K562 (cell line): ENCODE data around the gene LUC7L. TPM values are rescaled to one million over a fixed set of nuclear protein-coding genes. Genes with fewer than 3 reads are reported as not detected.
A peak's percentile ranks its signal among the peaks of the same experiment; 100 is the strongest.

Source experiments
- BCOR ChIP-seq: fragments of 450-650 bp; IDR thresholded peaks from 2 replicates; pipeline ENCODE4 v1.6.1; 2016
- FOXA1 ChIP-seq: fragments of 450-650 bp; IDR thresholded peaks from 2 replicates; pipeline ENCODE4 v1.6.1; 2016; ENCODE audit warnings: mild to moderate bottlenecking, borderline replicate concordance
- IRF2 ChIP-seq: sonication (generic); formaldehyde crosslinking; IDR thresholded peaks from 2 replicates; pipeline ENCODE4 v1.8.1; 2022; ENCODE audit warnings: mild to moderate bottlenecking, missing genetic modification reagents
- MEF2A ChIP-seq: IDR thresholded peaks from 2 replicates; pipeline ENCODE4 v1.6.1; 2011; ENCODE audit warnings: low read depth, mild to moderate bottlenecking, low read length, moderate library complexity; ENCODE audit not compliant: control insufficient read depth
- NCOA6 ChIP-seq: fragments of 450-650 bp; IDR thresholded peaks from 2 replicates; pipeline ENCODE4 v1.6.1; 2017; ENCODE audit warnings: mild to moderate bottlenecking
- PRDM10 ChIP-seq: fragments of 450-650 bp; IDR thresholded peaks from 2 replicates; pipeline ENCODE4 v1.6.1; 2018; ENCODE audit not compliant: partially characterized antibody
- REST ChIP-seq, 2 experiments: fragments of 450-650 bp; formaldehyde crosslinking in 1 of 2; IDR thresholded peaks; 2 replicates each; pipeline versions ENCODE4 v1.4.0 to v1.6.1; 2014 to 2020; ENCODE audit warnings: mild to moderate bottlenecking in 2 of 2, borderline replicate concordance in 1 of 2, low read depth in 1 of 2
- RHOXF2B ChIP-seq: fragments of 250-450 bp; sonication (Bioruptor Pico); conservative IDR thresholded peaks from 2 replicates; pipeline ENCODE4 v1.5.1; 2021
- ZBED1 ChIP-seq: IDR thresholded peaks from 2 replicates; pipeline ENCODE4 v1.6.1; 2014
- ZBTB34 ChIP-seq: fragments of 250-450 bp; sonication (Bioruptor Pico); IDR thresholded peaks from 2 replicates; pipeline ENCODE4 v1.8.0; 2021; ENCODE audit warnings: mild to moderate bottlenecking, moderate library complexity
- ZFP91 ChIP-seq: sonication (generic); formaldehyde crosslinking; IDR thresholded peaks from 2 replicates; pipeline ENCODE4 v1.8.0; 2022; ENCODE audit warnings: mild to moderate bottlenecking, missing genetic modification reagents
- polyA plus RNA-seq, 8 experiments: library from polyadenylated mRNA; depleted of rRNA in 4 of 8; stranded (reverse) in 5 of 8; unstranded in 3 of 8; fragments of >200 nt; fragmentation: Nextera tagmentation in 2 of 8; fragmentation: Illumina TruSeq in 1 of 8; extraction: Ambion mirVana in 2 of 8; extraction: Trizol in 1 of 8; gene quantifications; 2 replicates each; pipeline versions ENCODE4 v1.2.1 to v1.2.3, GENCODE V29; 2011 to 2014; ENCODE audit warnings: inconsistent platforms in 1 of 8, missing spikeins in 1 of 8
- total RNA-seq, 7 experiments: library from RNA; depleted of rRNA in 6 of 7; stranded (reverse); fragments of >200 nt in 6 of 7; fragmentation: Illumina TruSeq in 2 of 7; extraction: Trizol in 2 of 7; gene quantifications; 2 replicates each; pipeline versions ENCODE4 v1.2.1 to v1.2.3, GENCODE V29; 2011 to 2021; ENCODE audit warnings: low replicate concordance in 1 of 7

LUC7L gene
- total and polyA plus RNA-seq, 9 of the 15 experiments (the other 6 are each of a cell fraction or from before 2014, with no cell fraction given): 1.7 to 93.3 (median 59.5) TPM

- TF ChIP-seq REST (IDR thresholded peaks at IDR 0.05; ENCODE audit: borderline replicate concordance) (no peak; the same call in 1 of the 2 replicates), REST (CRISPR knock-in tag; IDR thresholded peaks at IDR 0.05; ENCODE audit: low read depth) (peak; percentile 66; the same call in 1 of the 2 replicates), MEF2A (no peak), PRDM10 (peak; percentile 9), ZBED1 (peak; percentile 41; the same call in 1 of the 2 replicates), NCOA6 (no peak), ZFP91 (peak; percentile 80; the same call in 1 of the 2 replicates), ZBTB34 (CRISPR knock-in tag) (no peak), RHOXF2B (CRISPR knock-in tag) (no peak), BCOR (peak; percentile 34; the same call in 1 of the 2 replicates), IRF2 (CRISPR knock-in tag) (peak; percentile 94), FOXA1 (no peak)
Observed at GRCh38 chr16:180681-181564, 48.3 kb downstream of the LUC7L start (continued).
